ENCODE measurements around the gene FAM174C. TPM values are rescaled to one million over a fixed set of nuclear protein-coding genes. Genes with fewer than 3 reads are reported as not detected.

Gene FAM174C
- total RNA-seq, 2 experiments from 2014 or later, result 77.0 to 88.0 TPM

- no peaks in the 10 kb centered on the region for H3K9me3 Mint-ChIP-seq
- no peak overlapping the region for H3K27ac Mint-ChIP-seq
- no peak overlapping the region for H3K4me3 Mint-ChIP-seq
- H3K4me1 Mint-ChIP-seq (ENCODE audit: low read depth), result no peaks in the 10 kb centered on the region
- TF ChIP-seq, protein P1, sequence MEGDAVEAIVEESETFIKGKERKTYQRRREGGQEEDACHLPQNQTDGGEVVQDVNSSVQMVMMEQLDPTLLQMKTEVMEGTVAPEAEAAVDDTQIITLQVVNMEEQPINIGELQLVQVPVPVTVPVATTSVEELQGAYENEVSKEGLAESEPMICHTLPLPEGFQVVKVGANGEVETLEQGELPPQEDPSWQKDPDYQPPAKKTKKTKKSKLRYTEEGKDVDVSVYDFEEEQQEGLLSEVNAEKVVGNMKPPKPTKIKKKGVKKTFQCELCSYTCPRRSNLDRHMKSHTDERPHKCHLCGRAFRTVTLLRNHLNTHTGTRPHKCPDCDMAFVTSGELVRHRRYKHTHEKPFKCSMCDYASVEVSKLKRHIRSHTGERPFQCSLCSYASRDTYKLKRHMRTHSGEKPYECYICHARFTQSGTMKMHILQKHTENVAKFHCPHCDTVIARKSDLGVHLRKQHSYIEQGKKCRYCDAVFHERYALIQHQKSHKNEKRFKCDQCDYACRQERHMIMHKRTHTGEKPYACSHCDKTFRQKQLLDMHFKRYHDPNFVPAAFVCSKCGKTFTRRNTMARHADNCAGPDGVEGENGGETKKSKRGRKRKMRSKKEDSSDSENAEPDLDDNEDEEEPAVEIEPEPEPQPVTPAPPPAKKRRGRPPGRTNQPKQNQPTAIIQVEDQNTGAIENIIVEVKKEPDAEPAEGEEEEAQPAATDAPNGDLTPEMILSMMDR (IDR thresholded peaks at IDR 0.05), result no peak
- ChIA-PET POLR2A (no interaction called here), CTCF (no interaction called here)
- H3K36me3 Mint-ChIP-seq (ENCODE audit: low read depth), result no peaks in the 10 kb centered on the region
- intact Hi-C loops (cut with micrococcal nuclease), result no loop called here
- DNase-seq (no peak), ATAC-seq (no peak)
- no peaks in the 10 kb centered on the region for H3K27me3 Mint-ChIP-seq
These were observed 32.0 kb downstream of the FAM174C start for GRCh38 chr19:1307320-1307719.

DNA sequence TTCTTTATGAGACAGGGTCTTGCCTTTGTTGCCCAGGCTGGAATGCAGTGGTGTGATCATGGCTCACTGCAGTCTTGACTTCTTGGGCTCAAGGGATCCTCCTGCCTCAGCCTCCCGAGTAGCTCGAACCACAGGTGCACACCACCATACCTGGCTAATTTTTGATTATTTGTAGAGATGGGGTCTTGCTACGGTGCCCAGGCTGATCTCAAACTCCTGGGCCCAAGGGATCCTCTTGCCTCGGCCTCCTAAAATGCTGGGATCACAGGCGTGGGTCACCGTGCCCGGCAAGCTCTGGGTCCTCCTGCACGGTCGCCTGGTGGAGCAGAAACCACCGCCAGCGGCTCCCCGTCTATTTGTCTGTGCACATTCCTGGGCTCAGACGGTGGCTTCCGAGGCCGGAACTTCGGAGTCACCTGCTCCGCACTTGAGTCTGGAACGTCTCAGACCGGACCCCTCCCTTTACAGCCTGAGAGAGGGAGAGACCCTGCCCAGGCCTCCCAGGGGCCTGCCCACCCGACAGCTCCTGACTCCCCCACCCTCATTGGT lies 32.5 kb downstream of the FAM174C start:
- ChIA-PET CTCF (no interaction called here), POLR2A (interaction anchor here (0.9 kb wide), 1 partner anchor 10 kb away, joined by 3 read pairs; no protein-coding TSS in a partner anchor)
- ATAC-seq, result no peak
- intact Hi-C loops (cut with micrococcal nuclease), result no loop called here
- no peaks in the 10 kb centered on the region for H3K9me3 Mint-ChIP-seq
- H3K36me3 Mint-ChIP-seq (ENCODE audit: low read depth), result no peaks in the 10 kb centered on the region
- H3K4me3 Mint-ChIP-seq, result no peak overlapping the region
- H3K27ac Mint-ChIP-seq, result no peak overlapping the region
- H3K4me1 Mint-ChIP-seq (ENCODE audit: low read depth), result no peaks in the 10 kb centered on the region
- no peaks in the 10 kb centered on the region for H3K27me3 Mint-ChIP-seq
- no peak for DNase-seq
- TF ChIP-seq, protein P1 (IDR thresholded peaks at IDR 0.05), result no peak

- Mint-ChIP-seq H3K27ac (no peak overlapping the region), H3K27me3 (no peaks in the 10 kb centered on the region), H3K4me1 (ENCODE audit: low read depth) (no peaks in the 10 kb centered on the region), H3K9me3 (no peaks in the 10 kb centered on the region), H3K36me3 (ENCODE audit: low read depth) (no peaks in the 10 kb centered on the region), H3K4me3 (no peak overlapping the region)
- intact Hi-C loops (cut with micrococcal nuclease), result no loop called here
- no peak for ATAC-seq
- TF ChIP-seq, protein P1 (IDR thresholded peaks at IDR 0.05), result no peak
- no peak for DNase-seq
- ChIA-PET POLR2A (interaction anchor here (0.9 kb wide), 2 partner anchors 10 to 14 kb away, joined by 3 read pairs; no protein-coding TSS in a partner anchor), CTCF (interaction anchor here (0.7 to 0.9 kb wide), 2 partner anchors 64 to 240 kb away, joined by 3 read pairs; no protein-coding TSS in a partner anchor)
These were observed 33.4 kb downstream of the FAM174C start for GRCh38 chr19:1308718-1309117.

GRCh38 chr19:1309977-1310852 lies 34.9 kb downstream of the FAM174C start:
- CTCF ChIA-PET, result interaction anchor here (1.1 kb wide), 1 partner anchor 62 kb away, joined by 4 read pairs; no protein-coding TSS in a partner anchor
- H3K27me3 Mint-ChIP-seq, result peaks cover 2% of the 10 kb centered on the region
- ATAC-seq (no peak), DNase-seq (no peak)
- TF ChIP-seq, protein P1 (IDR thresholded peaks at IDR 0.05), result no peak
- intact Hi-C loops (cut with micrococcal nuclease), result no loop called here
- H3K9me3 Mint-ChIP-seq, result no peaks in the 10 kb centered on the region
- no peaks in the 10 kb centered on the region for H3K4me1 Mint-ChIP-seq (ENCODE audit: low read depth)
- no peak overlapping the region for H3K4me3 Mint-ChIP-seq
- POLR2A ChIA-PET, result no interaction called here
- no peaks in the 10 kb centered on the region for H3K36me3 Mint-ChIP-seq (ENCODE audit: low read depth)
- H3K27ac Mint-ChIP-seq, result no peak overlapping the region

GRCh38 chr19:1310853-1311180 lies 35.5 kb downstream of the FAM174C start:
- no peaks in the 10 kb centered on the region for H3K9me3 Mint-ChIP-seq
- peaks cover 5% of the 10 kb centered on the region for H3K27me3 Mint-ChIP-seq
- TF ChIP-seq, protein P1 (IDR thresholded peaks at IDR 0.05), result no peak
- no peak overlapping the region for H3K27ac Mint-ChIP-seq
- intact Hi-C loops (cut with micrococcal nuclease), result no loop called here
- ChIA-PET POLR2A (no interaction called here), CTCF (interaction anchor here (1.1 kb wide), 1 partner anchor 61 kb away, joined by 4 read pairs; no protein-coding TSS in a partner anchor)
- H3K4me3 Mint-ChIP-seq, result no peak overlapping the region
- no peaks in the 10 kb centered on the region for H3K36me3 Mint-ChIP-seq (ENCODE audit: low read depth)
- DNase-seq (no peak), ATAC-seq (no peak)
- no peaks in the 10 kb centered on the region for H3K4me1 Mint-ChIP-seq (ENCODE audit: low read depth)

Measured in activated CD8-positive, alpha-beta T cell treated with anti-CD3 and anti-CD28 coated beads for 36 hours (primary cell).